Astrocyte (in vitro differentiated cells and primary cell): Measurements from ENCODE around the gene SLC2A13. TPM values are rescaled to one million over a fixed set of nuclear protein-coding genes. Genes with fewer than 3 reads are reported as not detected.

Source experiments
- DNase-seq: peaks from one replicate; pipeline ENCODE4 v3.0.0-alpha.2; 2010; ENCODE audit warnings: low read depth
- FAIRE-seq: peaks from 2 replicates; lab custom pipeline; 2011; peaks lifted over from hg19 to GRCh38; lab: Jason Lieb, UNC
- H2AFZ ChIP-seq: 2 replicates; pipeline ENCODE4 v1.6.0; 2012; ENCODE audit warnings: low read depth, low read length, inconsistent platforms
- H3K27ac ChIP-seq: 2 replicates; pipeline ENCODE4 v1.5.1; 2011; ENCODE audit warnings: low read depth, low read length, inconsistent platforms
- H3K27me3 ChIP-seq: 2 replicates; pipeline ENCODE4 v1.6.0; 2011; ENCODE audit warnings: low read length, inconsistent platforms; ENCODE audit not compliant: insufficient read depth
- H3K36me3 ChIP-seq: 2 replicates; pipeline ENCODE4 v1.5.1; 2011; ENCODE audit warnings: low read length, inconsistent platforms; ENCODE audit not compliant: insufficient read depth
- H3K4me1 ChIP-seq: 2 replicates; pipeline ENCODE4 v1.5.1; 2011; ENCODE audit warnings: low read length, inconsistent platforms; ENCODE audit not compliant: insufficient read depth
- H3K4me2 ChIP-seq: 2 replicates; pipeline ENCODE4 v1.6.0; 2012; ENCODE audit warnings: low read length, inconsistent platforms
- H3K4me3 ChIP-seq: 2 replicates; pipeline ENCODE4 v1.5.1; 2011; ENCODE audit warnings: low read depth, mild to moderate bottlenecking, low read length, inconsistent platforms; ENCODE audit not compliant: insufficient read depth
- H3K79me2 ChIP-seq: 2 replicates; pipeline ENCODE4 v1.6.0; 2012; ENCODE audit warnings: mild to moderate bottlenecking, low read length, inconsistent platforms; ENCODE audit not compliant: insufficient read depth
- H3K9ac ChIP-seq: 2 replicates; pipeline ENCODE4 v1.6.0; 2012; ENCODE audit warnings: mild to moderate bottlenecking, low read length, inconsistent platforms
- H3K9me3 ChIP-seq: 2 replicates; pipeline ENCODE4 v1.5.1; 2012; ENCODE audit warnings: low read depth, mild to moderate bottlenecking, low read length, inconsistent platforms; ENCODE audit not compliant: insufficient read depth
- H4K20me1 ChIP-seq: 2 replicates; pipeline ENCODE4 v1.6.0; 2012; ENCODE audit warnings: low read length, inconsistent platforms; ENCODE audit not compliant: insufficient read depth
- H3K27ac Mint-ChIP-seq: one replicate; pipeline ENCODE4 v1.8.0; 2021; ENCODE audit warnings: mild to moderate bottlenecking, mixed read lengths; ENCODE audit not compliant: unreplicated experiment
- H3K27me3 Mint-ChIP-seq: one replicate; pipeline ENCODE4 v1.8.0; 2021; ENCODE audit warnings: low read depth, mixed read lengths; ENCODE audit not compliant: unreplicated experiment
- H3K36me3 Mint-ChIP-seq: one replicate; pipeline ENCODE4 v1.8.0; 2021; ENCODE audit warnings: low read depth, mixed read lengths; ENCODE audit not compliant: unreplicated experiment
- H3K4me1 Mint-ChIP-seq: one replicate; pipeline ENCODE4 v1.8.0; 2021; ENCODE audit warnings: low read depth, mixed read lengths; ENCODE audit not compliant: unreplicated experiment
- H3K4me3 Mint-ChIP-seq: one replicate; pipeline ENCODE4 v1.8.0; 2021; ENCODE audit warnings: mild to moderate bottlenecking, moderate library complexity, mixed read lengths; ENCODE audit not compliant: unreplicated experiment
- H3K9me3 Mint-ChIP-seq: one replicate; pipeline ENCODE4 v1.8.0; 2021; ENCODE audit warnings: mild to moderate bottlenecking, mixed read lengths; ENCODE audit not compliant: unreplicated experiment
- CTCF ChIP-seq: IDR thresholded peaks from 2 replicates; pipeline ENCODE4 v1.5.1; 2011; ENCODE audit warnings: low read depth, mild to moderate bottlenecking, inconsistent platforms, low read length, moderate library complexity; ENCODE audit not compliant: insufficient read depth
- EZH2 ChIP-seq: IDR thresholded peaks from 2 replicates; pipeline ENCODE4 v1.6.1; 2012; ENCODE audit warnings: mild to moderate bottlenecking, low read length, inconsistent platforms; ENCODE audit not compliant: insufficient read depth
- total RNA-seq: library from RNA; stranded (reverse); gene quantifications from 2 replicates; pipeline ENCODE4 v1.2.1, GENCODE V29; 2021

SLC2A13 gene
- total RNA-seq, 1 donor from 2014 or later: 10.2 TPM

- Mint-ChIP-seq H3K4me1 (no peaks in the 10 kb centered on the region), H3K36me3 (no peaks in the 10 kb centered on the region), H3K4me3 (no peak overlapping the region), H3K9me3 (no peaks in the 10 kb centered on the region), H3K27me3 (no peaks in the 10 kb centered on the region), H3K27ac (no peak overlapping the region)
- Histone ChIP-seq H3K4me2 (no peak overlapping the region), H2AFZ (no peak overlapping the region), H3K79me2 (no peaks in the 10 kb centered on the region), H3K4me1 (no peaks in the 10 kb centered on the region), H3K36me3 (no peaks in the 10 kb centered on the region), H3K9me3 (no peaks in the 10 kb centered on the region), H3K9ac (no peak overlapping the region), H4K20me1 (no peaks in the 10 kb centered on the region), H3K27me3 (no peaks in the 10 kb centered on the region), H3K27ac (no peak overlapping the region), H3K4me3 (no peak overlapping the region)
- no peak for TF ChIP-seq CTCF
- no peak for TF ChIP-seq EZH2
- DNase-seq (no peak), FAIRE-seq (no peak)
These were observed 77.6 kb downstream of the SLC2A13 start for GRCh38 chr12:40028296-40028695.

- no peak overlapping the region for H3K4me3 Mint-ChIP-seq
- Histone ChIP-seq H3K4me1 (no peaks in the 10 kb centered on the region), H3K27ac (no peak overlapping the region), H4K20me1 (no peaks in the 10 kb centered on the region), H3K79me2 (no peaks in the 10 kb centered on the region), H3K36me3 (no peaks in the 10 kb centered on the region), H3K9me3 (no peaks in the 10 kb centered on the region), H3K4me2 (no peak overlapping the region), H3K27me3 (no peaks in the 10 kb centered on the region), H2AFZ (no peak overlapping the region), H3K4me3 (no peak overlapping the region), H3K9ac (no peak overlapping the region)
- DNase-seq (no peak), FAIRE-seq (no peak)
- H3K27me3 Mint-ChIP-seq: no peaks in the 10 kb centered on the region
- H3K9me3 Mint-ChIP-seq: no peaks in the 10 kb centered on the region
- H3K36me3 Mint-ChIP-seq: no peaks in the 10 kb centered on the region
- TF ChIP-seq CTCF: no peak
- TF ChIP-seq EZH2: no peak
- no peak overlapping the region for H3K27ac Mint-ChIP-seq
- no peaks in the 10 kb centered on the region for H3K4me1 Mint-ChIP-seq
These were observed 83.0 kb downstream of the SLC2A13 start for GRCh38 chr12:40022850-40023249.

DNA sequence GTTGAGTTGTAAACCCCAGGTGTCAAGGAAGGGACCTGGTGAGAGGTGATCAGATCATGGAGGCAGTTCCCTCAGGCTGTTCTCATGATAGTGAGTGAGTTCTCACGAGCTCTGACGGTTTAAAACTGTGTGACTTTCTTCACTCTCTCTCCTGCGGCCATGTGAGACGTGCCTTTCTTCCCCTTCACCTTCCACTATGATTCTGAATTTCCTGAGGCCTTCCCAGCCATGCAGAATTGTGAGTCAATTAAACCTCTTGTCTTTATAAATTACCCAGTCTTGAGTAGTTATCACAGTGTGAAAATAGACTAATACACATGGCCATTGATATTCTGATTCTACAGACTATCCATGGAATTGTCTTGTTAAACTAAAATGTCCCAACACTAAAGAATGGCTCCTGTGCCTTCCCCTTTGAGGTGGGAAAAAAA is 85.6 kb downstream of the SLC2A13 start:
- TF ChIP-seq EZH2: no peak
- no peak for TF ChIP-seq CTCF
- H3K9me3 ChIP-seq: no peaks in the 10 kb centered on the region
- no peaks in the 10 kb centered on the region for H3K27me3 Mint-ChIP-seq
- no peaks in the 10 kb centered on the region for H3K79me2 ChIP-seq
- H3K4me1 Mint-ChIP-seq: peaks cover 6% of the 10 kb centered on the region
- no peak overlapping the region for H3K27ac ChIP-seq
- H3K4me1 ChIP-seq: no peaks in the 10 kb centered on the region
- no peaks in the 10 kb centered on the region for H3K9me3 Mint-ChIP-seq
- H4K20me1 ChIP-seq: no peaks in the 10 kb centered on the region
- H3K27ac Mint-ChIP-seq: no peak overlapping the region
- no peak for DNase-seq
- no peaks in the 10 kb centered on the region for H3K36me3 ChIP-seq
- H3K4me2 ChIP-seq: no peak overlapping the region
- H3K27me3 ChIP-seq: no peaks in the 10 kb centered on the region
- no peak overlapping the region for H2AFZ ChIP-seq
- H3K36me3 Mint-ChIP-seq: no peaks in the 10 kb centered on the region
- H3K9ac ChIP-seq: no peak overlapping the region
- H3K4me3 Mint-ChIP-seq: no peak overlapping the region
- FAIRE-seq: no peak
- H3K4me3 ChIP-seq: no peak overlapping the region
